Measurements from ENCODE around the gene NPC2.

DNA sequence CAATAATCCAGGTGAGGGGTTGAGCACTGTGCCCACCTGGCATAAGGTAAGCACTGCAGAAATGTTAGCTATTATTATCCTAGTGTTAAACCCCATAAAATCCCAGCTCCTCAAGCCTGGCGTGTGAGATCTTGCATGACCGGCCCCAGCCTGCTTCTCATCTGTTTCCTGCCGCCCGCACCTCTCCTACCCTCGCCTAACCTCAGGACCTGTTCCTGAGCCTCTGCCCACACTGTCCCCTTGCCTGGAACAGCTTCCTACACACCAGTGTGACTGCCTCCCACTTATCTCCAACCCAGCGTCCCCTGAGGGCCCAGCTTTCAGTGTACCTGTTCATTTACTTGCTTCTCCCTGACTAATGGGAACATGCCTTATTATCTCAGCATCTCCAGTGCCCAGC lies 25.1 kb upstream of the NPC2 start:
- TF ChIP-seq POLR2AphosphoS5 (IDR thresholded peaks at IDR 0.05) (no peak), POLR2A (IDR thresholded peaks at IDR 0.05) (no peak)
- TF ChIP-seq, protein P1, sequence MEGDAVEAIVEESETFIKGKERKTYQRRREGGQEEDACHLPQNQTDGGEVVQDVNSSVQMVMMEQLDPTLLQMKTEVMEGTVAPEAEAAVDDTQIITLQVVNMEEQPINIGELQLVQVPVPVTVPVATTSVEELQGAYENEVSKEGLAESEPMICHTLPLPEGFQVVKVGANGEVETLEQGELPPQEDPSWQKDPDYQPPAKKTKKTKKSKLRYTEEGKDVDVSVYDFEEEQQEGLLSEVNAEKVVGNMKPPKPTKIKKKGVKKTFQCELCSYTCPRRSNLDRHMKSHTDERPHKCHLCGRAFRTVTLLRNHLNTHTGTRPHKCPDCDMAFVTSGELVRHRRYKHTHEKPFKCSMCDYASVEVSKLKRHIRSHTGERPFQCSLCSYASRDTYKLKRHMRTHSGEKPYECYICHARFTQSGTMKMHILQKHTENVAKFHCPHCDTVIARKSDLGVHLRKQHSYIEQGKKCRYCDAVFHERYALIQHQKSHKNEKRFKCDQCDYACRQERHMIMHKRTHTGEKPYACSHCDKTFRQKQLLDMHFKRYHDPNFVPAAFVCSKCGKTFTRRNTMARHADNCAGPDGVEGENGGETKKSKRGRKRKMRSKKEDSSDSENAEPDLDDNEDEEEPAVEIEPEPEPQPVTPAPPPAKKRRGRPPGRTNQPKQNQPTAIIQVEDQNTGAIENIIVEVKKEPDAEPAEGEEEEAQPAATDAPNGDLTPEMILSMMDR (IDR thresholded peaks at IDR 0.05): no peak
